ENCODE measurements around the gene CSTPP1. TPM values are rescaled to one million over a fixed set of nuclear protein-coding genes. Genes with fewer than 3 reads are reported as not detected.
"Not testable (repeated sequence)": the region's sequence is repeated elsewhere in the genome, so short reads cannot be mapped to it uniquely, and the experiment has no call there.

CSTPP1 gene
- total and polyA plus RNA-seq, 2 of the 8 experiments (the other 6 are each of a cell fraction or from before 2014, with no cell fraction given): 24.2 to 28.7 TPM

DNA sequence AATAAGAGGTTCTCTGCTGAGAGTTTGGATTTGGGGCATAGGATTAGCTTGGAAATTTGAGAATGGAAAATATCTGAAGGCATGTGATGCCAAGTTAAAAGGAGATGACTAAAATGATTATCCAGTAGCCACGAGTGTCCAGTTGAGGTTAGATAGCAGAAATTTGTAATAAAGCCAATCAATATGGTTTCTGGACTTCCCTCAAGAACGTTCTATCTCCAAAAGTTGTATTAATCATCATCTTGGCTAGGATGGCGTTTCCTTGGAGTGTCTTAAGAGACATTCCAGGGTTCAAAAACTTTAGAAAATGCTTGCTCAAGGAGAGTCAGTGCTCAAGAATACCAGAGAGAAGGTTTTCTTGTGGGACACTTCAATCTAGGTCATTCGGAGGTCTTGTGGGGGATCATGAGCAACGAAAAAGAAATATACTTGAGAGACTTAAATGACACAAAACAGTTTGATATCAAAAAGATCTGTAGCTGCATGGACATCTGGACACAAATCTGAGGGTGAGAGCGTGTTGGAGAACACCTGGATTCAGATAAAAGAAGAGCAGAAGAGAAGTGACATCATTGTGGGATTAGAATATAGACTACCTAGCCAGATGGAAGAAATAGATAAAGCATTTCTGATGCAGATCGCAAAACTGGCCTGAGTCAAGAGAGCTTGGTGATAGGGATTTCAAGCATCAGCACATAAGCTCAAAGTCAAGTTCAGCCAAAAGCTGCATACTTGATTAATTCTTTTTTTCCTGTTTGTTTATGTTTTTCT is 142.4 kb downstream of the CSTPP1 start (continued):
- TF ChIP-seq CTCF (IDR thresholded peaks at IDR 0.05; ENCODE audit: control extremely low read depth in 1 of 3, insufficient read depth in 1 of 3, low read depth in 1 of 3, low read length in 3 of 3): no peak
- TF ChIP-seq TEAD4 (IDR thresholded peaks at IDR 0.05; ENCODE audit: low read depth, low read length): no peak
- TF ChIP-seq CHD2 (IDR thresholded peaks at IDR 0.05; ENCODE audit: low read length): no peak
- TF ChIP-seq EGR1 (IDR thresholded peaks at IDR 0.05; ENCODE audit: borderline replicate concordance, low read depth, low read length): no peak

GRCh38 chr11:47080775-47081174 is 144.2 kb downstream of the CSTPP1 start:
- H3K4me3 ChIP-seq (ENCODE audit: extremely low read depth in 1 of 4, insufficient read depth in 2 of 4, low read depth in 3 of 4, low read length in 4 of 4); H4K91ac ChIP-seq (replicated peaks; ENCODE audit: insufficient read length, low read length); H3K23me2 ChIP-seq (ENCODE audit: low read depth, low read length); H3K9me3 ChIP-seq (ENCODE audit: insufficient read depth in 2 of 2, low read depth in 1 of 2, low read length in 1 of 2); H3K14ac ChIP-seq (ENCODE audit: insufficient read length); H4K8ac ChIP-seq (ENCODE audit: extremely low read depth, insufficient read depth, low read length); H3K9ac ChIP-seq (replicated peaks in 1 of 4; ENCODE audit: extremely low read depth in 1 of 4, low read depth in 3 of 4, low read length in 3 of 4); H2AFZ ChIP-seq (ENCODE audit: low read length); H3K56ac ChIP-seq (replicated peaks; ENCODE audit: insufficient read length, low read depth, low read length); H2BK20ac ChIP-seq (ENCODE audit: low read length); H2BK5ac ChIP-seq (ENCODE audit: low read depth, low read length); H2BK120ac ChIP-seq (replicated peaks; ENCODE audit: low read depth, low read length); H4K20me1 ChIP-seq (replicated peaks in 1 of 2; ENCODE audit: control insufficient read depth in 1 of 2, insufficient read depth in 2 of 2, low read length in 2 of 2); H2AK5ac ChIP-seq (ENCODE audit: low read depth, low read length); DNase-seq (ENCODE audit: low read depth in 1 of 2, low spot score in 2 of 2); H3K79me1 ChIP-seq (ENCODE audit: low read depth, low read length); H3K4me2 ChIP-seq (ENCODE audit: insufficient read depth in 1 of 2, low read depth in 2 of 2, low read length in 2 of 2); H3K4me1 ChIP-seq (replicated peaks in 1 of 4; ENCODE audit: control insufficient read depth in 3 of 4, insufficient read depth in 4 of 4, low read length in 3 of 4); H3K27ac ChIP-seq (ENCODE audit: low read depth, low read length); H3K4ac ChIP-seq (replicated peaks; ENCODE audit: insufficient read length, low read depth, low read length); H3K18ac ChIP-seq (ENCODE audit: extremely low read depth, low read length); H3K27me3 ChIP-seq (replicated peaks in 1 of 4; ENCODE audit: control insufficient read depth in 3 of 4, extremely low read depth in 1 of 4, insufficient read depth in 3 of 4, low read length in 3 of 4); H2BK15ac ChIP-seq (ENCODE audit: low read length); FAIRE-seq; H3K23ac ChIP-seq (ENCODE audit: insufficient read length); H4K5ac ChIP-seq (ENCODE audit: insufficient read length, low read depth, low read length); H3K36me3 ChIP-seq (ENCODE audit: control insufficient read depth in 2 of 4, insufficient read depth in 4 of 4, low read length in 3 of 4); H2BK12ac ChIP-seq (ENCODE audit: low read depth, low read length); H3K79me2 ChIP-seq (ENCODE audit: control insufficient read depth in 1 of 2, insufficient read depth in 2 of 2, low read length in 2 of 2): not testable (repeated sequence)
- CTCF ChIA-PET (ENCODE audit: partially characterized antibody): interaction anchor here (0.8 to 1.2 kb wide), 3 partner anchors 9 to 20 kb away, joined by 3 to 8 read pairs (median 3); no protein-coding TSS in a partner anchor
- POLR2A ChIA-PET (ENCODE audit: partially characterized antibody): interaction anchor here (1.1 kb wide), 1 partner anchor 24 kb away, joined by 4 read pairs; no protein-coding TSS in a partner anchor
- 96% methylated on average over 1 of the region's 1 CpG; no CpG with 5 or more reads in 1 of the 2 experiments for WGBS, 2 experiments (ENCODE audit: extremely low coverage in 1 of 2, insufficient coverage in 1 of 2, insufficient read length in 1 of 2, insufficient replicate concordance in 2 of 2, low coverage in 1 of 2, low lambda C conversion rate in 2 of 2, missing lambda C conversion rate in 1 of 2)
